OCI-LY3 (cell line): ENCODE measurements around the gene SRPK3.

ENCODE experiments used
- H2AFZ ChIP-seq: fragments of 200-600, 300-600 bp; shearing (Covaris generic); 2 replicates; pipeline ENCODE4 v1.6.0; 2014; ENCODE audit warnings: antibody characterized with exemption, low read depth, low read length
- H3K27ac ChIP-seq: fragments of 200-600, 300-600 bp; sonication (generic); 2 replicates; pipeline ENCODE4 v1.5.1; 2014; ENCODE audit warnings: mild to moderate bottlenecking, low read length, moderate library complexity, mixed read lengths
- H3K27me3 ChIP-seq: fragments of 200-600, 300-600 bp; sonication (generic); 2 replicates; pipeline ENCODE4 v1.6.1; 2014; ENCODE audit warnings: low read depth, low read length, mixed read lengths
- H3K36me3 ChIP-seq: fragments of 200-600, 300-600 bp; sonication (generic); replicated peaks from 2 replicates; pipeline ENCODE3; 2014; ENCODE audit warnings: low read depth, low read length, mixed read lengths
- H3K4me1 ChIP-seq: fragments of 300-600, 200-600 bp; sonication (generic); 2 replicates; pipeline ENCODE4 v1.6.1; 2014; ENCODE audit warnings: low read length, mixed read lengths
- H3K4me2 ChIP-seq: fragments of 200-600, 300-600 bp; sonication (generic); 2 replicates; pipeline ENCODE4 v1.6.1; 2014; ENCODE audit warnings: low read length, mixed read lengths
- H3K4me3 ChIP-seq: fragments of 300-600, 200-600 bp; sonication (generic); 2 replicates; pipeline ENCODE4 v1.5.1; 2014; ENCODE audit warnings: antibody characterized with exemption, mild to moderate bottlenecking, low read length, moderate library complexity
- H3K79me2 ChIP-seq: fragments of 300-600, 200-600 bp; shearing (Covaris generic); 2 replicates; pipeline ENCODE4 v1.6.1; 2014; ENCODE audit warnings: mild to moderate bottlenecking, low read length, mixed read lengths
- H3K9ac ChIP-seq: fragments of 300-600, 200-600 bp; shearing (Covaris generic); 2 replicates; pipeline ENCODE4 v1.6.0; 2014; ENCODE audit warnings: mild to moderate bottlenecking, low read length, moderate library complexity
- H3K9me3 ChIP-seq: fragments of 200-600, 300-600 bp; shearing (Covaris generic); 2 replicates; pipeline ENCODE4 v1.6.1; 2014; ENCODE audit warnings: low read length, mixed read lengths; ENCODE audit not compliant: insufficient read depth
- H4K20me1 ChIP-seq: fragments of 200-600, 300-600 bp; sonication (generic); 2 replicates; pipeline ENCODE4 v1.6.1; 2016; ENCODE audit warnings: low read length, mixed read lengths; ENCODE audit not compliant: insufficient read depth
- EZH2phosphoT487 ChIP-seq: fragments of 200-600 bp; shearing (Covaris generic); IDR thresholded peaks from 2 replicates; pipeline ENCODE4 v1.6.1; 2018; ENCODE audit warnings: antibody characterized with exemption, mixed run types, low read depth
- TF ChIP-seq, protein P1 (sequence below): fragments of 200-600, 300-600 bp; sonication (generic); IDR thresholded peaks from 2 replicates; pipeline ENCODE4 v1.5.1; 2014; ENCODE audit warnings: antibody characterized with exemption, low read length, low read depth

The SRPK3 gene

DNA sequence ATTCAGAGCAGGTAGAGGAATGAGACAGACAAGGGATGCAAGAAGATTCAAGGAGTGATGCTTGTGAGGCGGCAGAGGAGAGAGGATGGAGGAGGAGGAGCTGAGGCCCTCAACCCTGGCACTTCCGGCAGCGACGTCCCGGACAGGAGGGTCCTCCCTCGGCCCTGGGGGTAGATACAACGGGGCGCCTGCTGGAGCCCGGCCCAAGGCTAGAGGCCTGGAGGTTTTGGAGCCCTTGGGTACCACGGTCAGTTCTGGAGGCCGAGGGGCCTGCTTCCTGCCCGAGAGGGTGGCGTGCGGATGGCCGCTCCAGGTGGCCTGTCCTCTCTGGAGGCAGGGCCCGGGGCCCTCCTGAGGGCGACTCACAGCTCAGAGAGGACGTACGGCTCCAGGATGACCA lies 27.1 kb downstream of the SRPK3 start:
- Histone ChIP-seq H3K36me3 (no peaks in the 10 kb centered on the region), H3K4me2 (no peak overlapping the region)

DNA sequence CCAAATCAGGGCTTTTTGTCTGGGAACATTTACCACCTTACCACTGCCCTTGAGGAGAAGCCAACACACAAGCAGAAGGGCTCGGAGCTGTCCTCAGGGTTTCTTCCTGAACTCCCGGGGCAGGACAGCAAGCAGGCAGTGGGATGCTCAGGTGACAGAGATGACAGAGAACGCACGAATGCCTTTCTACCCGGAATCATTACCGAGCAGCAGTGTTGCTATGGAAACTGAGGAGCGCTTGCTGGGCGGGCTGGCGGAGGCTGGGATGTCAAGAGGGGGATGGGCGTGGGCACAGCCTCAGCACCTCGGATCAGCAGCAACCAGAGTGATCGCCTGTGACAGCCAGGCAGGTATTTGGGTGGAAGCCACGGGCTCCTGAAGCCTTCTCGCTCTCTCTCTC lies 31.4 kb downstream of the SRPK3 start:
- H3K4me3 ChIP-seq = no peak overlapping the region
- 0 out of 2 replicates have a peak, but pooled peaks cover 6% of the 10 kb centered on the region for H3K27me3 ChIP-seq
- no peak overlapping the region for H3K9ac ChIP-seq
- H3K9me3 ChIP-seq = no peaks in the 10 kb centered on the region
- no peaks in the 10 kb centered on the region for H3K4me1 ChIP-seq
- H3K79me2 ChIP-seq = no peaks in the 10 kb centered on the region
- H2AFZ ChIP-seq = no peak overlapping the region
- no peaks in the 10 kb centered on the region for H3K36me3 ChIP-seq
- H3K27ac ChIP-seq = no peak overlapping the region
- no peaks in the 10 kb centered on the region for H4K20me1 ChIP-seq
- no peak overlapping the region for H3K4me2 ChIP-seq
- TF ChIP-seq EZH2phosphoT487 = no peak
- TF ChIP-seq, protein P1, sequence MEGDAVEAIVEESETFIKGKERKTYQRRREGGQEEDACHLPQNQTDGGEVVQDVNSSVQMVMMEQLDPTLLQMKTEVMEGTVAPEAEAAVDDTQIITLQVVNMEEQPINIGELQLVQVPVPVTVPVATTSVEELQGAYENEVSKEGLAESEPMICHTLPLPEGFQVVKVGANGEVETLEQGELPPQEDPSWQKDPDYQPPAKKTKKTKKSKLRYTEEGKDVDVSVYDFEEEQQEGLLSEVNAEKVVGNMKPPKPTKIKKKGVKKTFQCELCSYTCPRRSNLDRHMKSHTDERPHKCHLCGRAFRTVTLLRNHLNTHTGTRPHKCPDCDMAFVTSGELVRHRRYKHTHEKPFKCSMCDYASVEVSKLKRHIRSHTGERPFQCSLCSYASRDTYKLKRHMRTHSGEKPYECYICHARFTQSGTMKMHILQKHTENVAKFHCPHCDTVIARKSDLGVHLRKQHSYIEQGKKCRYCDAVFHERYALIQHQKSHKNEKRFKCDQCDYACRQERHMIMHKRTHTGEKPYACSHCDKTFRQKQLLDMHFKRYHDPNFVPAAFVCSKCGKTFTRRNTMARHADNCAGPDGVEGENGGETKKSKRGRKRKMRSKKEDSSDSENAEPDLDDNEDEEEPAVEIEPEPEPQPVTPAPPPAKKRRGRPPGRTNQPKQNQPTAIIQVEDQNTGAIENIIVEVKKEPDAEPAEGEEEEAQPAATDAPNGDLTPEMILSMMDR = no peak

More for the DNA sequence above, 27.1 kb downstream of the SRPK3 start:
- Histone ChIP-seq H3K27me3 (0 out of 2 replicates have a peak, but pooled peaks cover 6% of the 10 kb centered on the region), H2AFZ (no peak overlapping the region), H3K79me2 (no peaks in the 10 kb centered on the region), H4K20me1 (no peaks in the 10 kb centered on the region), H3K9ac (no peak overlapping the region), H3K4me1 (no peaks in the 10 kb centered on the region), H3K27ac (no peak overlapping the region), H3K9me3 (no peaks in the 10 kb centered on the region), H3K4me3 (no peak overlapping the region)
- TF ChIP-seq EZH2phosphoT487 = no peak
- TF ChIP-seq, protein P1 = no peak

DNA sequence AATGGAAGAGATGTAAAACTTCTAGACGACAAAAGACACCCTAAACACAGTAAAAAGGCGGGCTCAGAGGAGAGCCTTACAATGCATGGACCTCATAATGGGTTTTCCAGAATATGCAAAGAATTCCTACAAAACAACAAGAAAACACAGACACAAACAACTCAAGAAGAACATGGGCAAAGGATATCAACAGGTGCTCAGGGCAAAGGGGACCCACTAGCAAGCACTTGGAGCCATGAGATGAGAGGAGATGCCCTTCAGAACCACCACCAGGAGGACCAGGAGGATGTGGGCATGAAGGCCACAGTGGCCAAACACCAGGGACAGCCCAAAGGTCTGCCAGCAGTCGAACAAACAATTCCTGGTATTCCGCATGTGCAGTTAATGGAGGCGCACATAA lies 32.3 kb downstream of the SRPK3 start:
- Histone ChIP-seq H3K4me3 (no peak overlapping the region), H2AFZ (no peak overlapping the region), H3K36me3 (no peaks in the 10 kb centered on the region), H3K4me2 (no peak overlapping the region), H3K27ac (no peak overlapping the region), H3K9ac (no peak overlapping the region), H3K27me3 (0 out of 2 replicates have a peak, but pooled peaks cover 6% of the 10 kb centered on the region), H3K79me2 (no peaks in the 10 kb centered on the region), H4K20me1 (no peaks in the 10 kb centered on the region), H3K4me1 (no peaks in the 10 kb centered on the region), H3K9me3 (no peaks in the 10 kb centered on the region)
- TF ChIP-seq, protein P1 = no peak
- TF ChIP-seq EZH2phosphoT487 = no peak

DNA sequence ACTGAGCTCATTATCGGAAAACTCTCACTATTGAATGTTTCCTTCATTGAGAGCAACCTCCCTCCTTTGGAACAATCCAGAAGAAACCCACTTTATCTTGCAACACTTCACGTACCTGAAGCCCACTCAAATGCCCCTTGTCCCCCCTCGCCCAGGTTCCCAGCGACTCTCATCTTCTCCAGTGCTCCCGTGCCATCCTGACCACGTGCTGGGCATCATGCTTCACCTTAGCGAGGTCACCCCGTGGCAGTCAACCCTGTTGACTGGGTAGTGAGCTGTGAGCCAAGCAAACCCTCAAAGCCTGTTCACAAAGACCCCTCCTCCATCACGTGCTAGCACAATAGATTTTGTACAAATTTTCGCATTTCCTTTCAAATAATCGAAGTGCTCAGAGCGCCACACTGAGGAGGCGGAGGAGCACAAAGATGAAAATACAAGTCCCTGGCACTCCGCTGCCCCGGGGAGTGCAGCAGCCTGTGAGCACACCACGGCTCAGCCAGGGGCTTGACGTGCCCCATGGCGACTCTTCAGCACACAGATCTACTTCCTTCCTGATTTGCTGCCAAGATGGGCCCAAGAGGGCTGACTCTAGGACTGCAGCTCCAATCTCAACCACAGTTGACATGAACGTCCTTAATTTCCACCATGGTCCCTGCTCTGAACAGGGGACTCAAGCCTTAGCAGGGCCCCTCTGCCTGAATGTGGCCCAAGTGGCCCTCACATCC lies 33.9 kb downstream of the SRPK3 start:
- H3K4me2 ChIP-seq = no peak overlapping the region
- no peaks in the 10 kb centered on the region for H4K20me1 ChIP-seq
- no peaks in the 10 kb centered on the region for H3K4me1 ChIP-seq
- no peak overlapping the region for H3K9ac ChIP-seq
- H3K27me3 ChIP-seq = peaks cover 6% of the 10 kb centered on the region; the same call in 1 of the 2 replicates
- H3K4me3 ChIP-seq = no peak overlapping the region
- no peak for TF ChIP-seq EZH2phosphoT487
- TF ChIP-seq, protein P1 = no peak
- no peak overlapping the region for H3K27ac ChIP-seq
- no peak overlapping the region for H2AFZ ChIP-seq
- H3K9me3 ChIP-seq = no peaks in the 10 kb centered on the region
- no peaks in the 10 kb centered on the region for H3K79me2 ChIP-seq
- H3K36me3 ChIP-seq = no peaks in the 10 kb centered on the region
